Gastroesophageal sphincter (tissue), 4 donors: ENCODE results near the gene PRPF38B. TPM values are rescaled to one million over a fixed set of nuclear protein-coding genes. Genes with fewer than 3 reads are reported as not detected.
A peak's percentile ranks its signal among the peaks of the same experiment; 100 is the strongest.
"Not testable (repeated sequence)": the region's sequence is repeated elsewhere in the genome, so short reads cannot be mapped to it uniquely, and the experiment has no call there.

Source experiments
- ATAC-seq: fragments of 150-250 bp; one replicate; pipeline ENCODE4 v1.9.1; 2016; ENCODE audit warnings: mild to moderate bottlenecking, moderate library complexity
- H3K27ac ChIP-seq, 4 donors: fragments of 200-600 bp; sonication (generic) in 3 of 4; 1 replicate in 3 of 4; 2 replicates in 1 of 4; pipeline ENCODE4 v1.5.1; 2016 to 2019
- H3K27me3 ChIP-seq: fragments of 200-600 bp; sonication (generic); one replicate; pipeline ENCODE4 v1.5.1; 2019
- H3K36me3 ChIP-seq, 2 donors: fragments of 200-600 bp; sonication (generic); one replicate each; pipeline ENCODE4 v1.5.1; 2019; ENCODE audit warnings: control low read depth in 1 of 2
- H3K4me1 ChIP-seq, 3 donors: fragments of 200-600 bp; sonication (generic); 1 replicate in 2 of 3; 2 replicates in 1 of 3; pipeline ENCODE4 v1.5.1; 2016 to 2019; ENCODE audit warnings: control low read depth in 2 of 3
- H3K4me3 ChIP-seq, 2 donors: fragments of 200-600 bp; sonication (generic); one replicate each; pipeline ENCODE4 v1.5.1; 2019; ENCODE audit warnings: mild to moderate bottlenecking in 1 of 2, moderate library complexity in 1 of 2
- H3K9me3 ChIP-seq, 3 donors: fragments of 200-600 bp; sonication (generic); one replicate each; pipeline ENCODE4 v1.5.1; 2017 to 2019; ENCODE audit warnings: control low read depth in 2 of 3
- CTCF ChIP-seq, 4 experiments: fragments of 200-600 bp in 2 of 4; fragments of 450-650 bp in 2 of 4; sonication (generic) in 1 of 4; IDR thresholded peaks; one replicate each; pipeline ENCODE4 v1.5.1; 2017 to 2019; ENCODE audit warnings: antibody characterized with exemption in 4 of 4, mild to moderate bottlenecking in 2 of 4, moderate library complexity in 2 of 4
- EP300 ChIP-seq: sonication (generic); formaldehyde crosslinking; IDR thresholded peaks from one replicate; pipeline ENCODE4 v1.6.1; 2017; ENCODE audit warnings: antibody characterized with exemption, mild to moderate bottlenecking
- POLR2A ChIP-seq, 2 donors: fragments of 450-650 bp; IDR thresholded peaks; one replicate each; pipeline ENCODE4 v1.6.1; 2017; ENCODE audit warnings: antibody characterized with exemption in 2 of 2, mild to moderate bottlenecking in 2 of 2, moderate library complexity in 1 of 2
- POLR2AphosphoS5 ChIP-seq: sonication (generic); formaldehyde crosslinking; IDR thresholded peaks from one replicate; pipeline ENCODE4 v1.6.1; 2017; ENCODE audit warnings: antibody characterized with exemption
- WGBS, 2 donors: methylation state at CpG; one replicate each; pipeline ENCODE4 v1.1.5; 2018; ENCODE audit warnings: low coverage in 1 of 2; 5-methylcytosine and 5-hydroxymethylcytosine counted together
- total RNA-seq, 4 donors: library from RNA; depleted of rRNA; stranded (reverse); fragments of >200 nt; gene quantifications; one replicate each; pipeline ENCODE4 v1.1.0, GENCODE V29; 2016

Gene PRPF38B
- total RNA-seq, 4 donors from 2014 or later, result 15.2 to 37.0 (median 24.5) TPM

GRCh38 chr1:108661030-108661609, 31.0 kb upstream of the PRPF38B start, which contains the start of gene HENMT1:
TSS of gene HENMT1 (minus strand) at chr1:108661093. CDS start at chr1:108659884, 1,209 bp downstream.
- no peaks in the 10 kb centered on the region for H3K36me3 ChIP-seq
- TF ChIP-seq EP300, result no peak
- TF ChIP-seq POLR2A (IDR thresholded peaks at IDR 0.05), result peak; percentile 15 to 30
- H3K27ac ChIP-seq, result peak within 1 kb of the TSS; percentile 0 to 94 (median 80)
- H3K4me3 ChIP-seq, result peak within 1 kb of the TSS; percentile 24 to 61
- WGBS, 2 donors, result 0% methylated on average over 1 of the region's 81 CpGs; no CpG with 5 or more reads in 1 of the 2 donors
- peaks cover 0 to 11% (median 0%) of the 10 kb centered on the region in 3 donors for H3K4me1 ChIP-seq
- H3K9me3 ChIP-seq, result no peaks in the 10 kb centered on the region
- peak; percentile 79 for ATAC-seq
- H3K27me3 ChIP-seq, result no peaks in the 10 kb centered on the region

- ATAC-seq, result peak; percentile 49
- 70 to 80% methylated on average over 2 of the region's 2 CpGs for WGBS, 2 donors
- peaks cover 0 to 11% (median 0%) of the 10 kb centered on the region in 3 donors for H3K4me1 ChIP-seq
These were observed 29.0 kb upstream of the PRPF38B start for GRCh38 chr1:108663074-108663473.

GRCh38 chr1:108664481-108664880, 27.6 kb upstream of the PRPF38B start:
- TF ChIP-seq POLR2AphosphoS5, result no peak
- TF ChIP-seq EP300, result no peak
- TF ChIP-seq CTCF (IDR thresholded peaks at IDR 0.05), result no peak
- no peak for TF ChIP-seq POLR2A (IDR thresholded peaks at IDR 0.05)
- Histone ChIP-seq H3K4me3 (no peak overlapping the region), H3K9me3 (no peaks in the 10 kb centered on the region), H3K36me3 (no peaks in the 10 kb centered on the region), H3K27ac (no peak overlapping the region), H3K4me1 (peaks cover 0 to 11% (median 0%) of the 10 kb centered on the region in 3 donors), H3K27me3 (no peaks in the 10 kb centered on the region)
- WGBS, 2 donors, result 70 to 88% methylated on average over 5 of the region's 6 CpGs
- ATAC-seq, result no peak

More at GRCh38 chr1:108663074-108663473, 29.0 kb upstream of the PRPF38B start:
- Histone ChIP-seq H3K27ac (no peak overlapping the region), H3K9me3 (no peaks in the 10 kb centered on the region), H3K36me3 (no peaks in the 10 kb centered on the region), H3K27me3 (no peaks in the 10 kb centered on the region), H3K4me3 (no peak overlapping the region)
- TF ChIP-seq POLR2AphosphoS5 (peak; percentile 27), POLR2A (IDR thresholded peaks at IDR 0.05) (no peak)

- WGBS, 2 donors, result 67 to 76% methylated on average over 2 of the region's 2 CpGs
- Histone ChIP-seq H3K27ac (no peak overlapping the region), H3K4me3 (no peak overlapping the region), H3K36me3 (no peaks in the 10 kb centered on the region), H3K9me3 (no peaks in the 10 kb centered on the region), H3K27me3 (no peaks in the 10 kb centered on the region), H3K4me1 (peaks cover 0 to 11% (median 0%) of the 10 kb centered on the region in 3 donors)
- TF ChIP-seq EP300 (no peak), POLR2AphosphoS5 (no peak), CTCF (IDR thresholded peaks at IDR 0.05) (no peak), POLR2A (IDR thresholded peaks at IDR 0.05) (no peak)
- no peak for ATAC-seq
These were observed 27.0 kb upstream of the PRPF38B start for GRCh38 chr1:108665067-108665466.

- no peak overlapping the region for H3K4me3 ChIP-seq
- H3K27me3 ChIP-seq, result peaks cover 6% of the 10 kb centered on the region
- no peak for ATAC-seq
- H3K4me1 ChIP-seq, result peaks cover 0 to 11% (median 0%) of the 10 kb centered on the region in 3 donors
- TF ChIP-seq POLR2AphosphoS5, result no peak
- TF ChIP-seq CTCF (IDR thresholded peaks at IDR 0.05), result no peak
- TF ChIP-seq EP300, result no peak
- no peak for TF ChIP-seq POLR2A (IDR thresholded peaks at IDR 0.05)
- H3K36me3 ChIP-seq, result no peaks in the 10 kb centered on the region
- WGBS, 2 donors, result 70 to 75% methylated on average over 1 of the region's 1 CpG
- no peak overlapping the region for H3K27ac ChIP-seq
- no peaks in the 10 kb centered on the region for H3K9me3 ChIP-seq
These were observed 26.3 kb upstream of the PRPF38B start for GRCh38 chr1:108665771-108666170.

GRCh38 chr1:108667422-108667821, 24.7 kb upstream of the PRPF38B start:
- H3K9me3 ChIP-seq, H3K27ac ChIP-seq, H3K4me3 ChIP-seq, H3K36me3 ChIP-seq, H3K4me1 ChIP-seq, ATAC-seq: not testable (repeated sequence)
- no CpG with 5 or more reads among the region's 28 CpGs for WGBS, 2 donors
- peaks cover 16% of the 10 kb centered on the region for H3K27me3 ChIP-seq
